ENCODE measurements around the gene HUNK. TPM values are rescaled to one million over a fixed set of nuclear protein-coding genes. Genes with fewer than 3 reads are reported as not detected.

The HUNK gene
- total RNA-seq, 1 donor from 2014 or later = 12.2 TPM

GRCh38 chr21:31897311-31897710, 24.5 kb downstream of the HUNK start:
- Mint-ChIP-seq H3K4me1 (ENCODE audit: low read depth, unreplicated experiment) (peaks cover 10% of the 10 kb centered on the region), H3K27me3 (ENCODE audit: unreplicated experiment) (no peaks in the 10 kb centered on the region)
- DNase-seq = no peak

DNA sequence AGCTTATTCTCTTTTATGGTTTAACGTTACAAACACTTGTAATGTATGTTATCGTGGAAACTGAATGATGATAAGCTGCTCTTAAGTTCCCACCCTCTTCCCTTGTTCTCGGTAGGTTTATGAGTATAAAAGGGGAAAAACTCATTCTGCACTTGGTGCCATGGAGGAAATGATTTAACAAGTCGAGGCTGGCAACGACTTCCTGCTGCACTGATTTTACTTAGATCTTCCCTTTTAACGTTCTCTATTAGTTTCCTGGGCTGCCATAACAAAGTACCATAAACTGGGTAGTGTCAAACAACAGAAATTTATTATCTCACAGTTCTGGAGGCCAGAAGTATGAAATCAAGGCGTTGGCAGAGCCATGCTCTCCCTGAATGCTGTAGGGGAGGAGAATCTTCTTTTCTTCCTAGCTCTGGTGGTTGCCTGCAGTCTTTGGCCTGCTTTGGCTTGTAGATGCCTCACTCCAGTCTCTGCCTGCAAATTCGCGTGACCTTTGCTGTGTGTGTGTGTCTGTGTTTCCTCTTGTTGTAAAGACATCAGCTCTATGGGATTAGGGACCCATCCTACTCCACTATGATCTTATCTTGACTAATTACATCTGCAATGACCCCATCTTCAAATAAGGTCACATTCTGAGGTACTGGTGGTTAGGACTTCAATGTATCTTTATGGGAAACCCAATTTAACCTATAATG, 26.3 kb downstream of the HUNK start:
- DNase-seq = no peak
- Mint-ChIP-seq H3K4me1 (ENCODE audit: low read depth, unreplicated experiment) (peaks cover 9% of the 10 kb centered on the region), H3K4me3 (ENCODE audit: unreplicated experiment) (no peak overlapping the region), H3K27ac (ENCODE audit: unreplicated experiment) (no peak overlapping the region), H3K27me3 (ENCODE audit: unreplicated experiment) (no peaks in the 10 kb centered on the region), H3K9me3 (ENCODE audit: unreplicated experiment) (no peaks in the 10 kb centered on the region), H3K36me3 (ENCODE audit: unreplicated experiment) (no peaks in the 10 kb centered on the region)
- TF ChIP-seq CTCF (IDR thresholded peaks at IDR 0.05; ENCODE audit: partially characterized antibody, unreplicated experiment) = no peak

More at GRCh38 chr21:31897311-31897710, 24.5 kb downstream of the HUNK start:
- no peak overlapping the region for H3K27ac Mint-ChIP-seq (ENCODE audit: unreplicated experiment)
- no peaks in the 10 kb centered on the region for H3K9me3 Mint-ChIP-seq (ENCODE audit: unreplicated experiment)
- no peak overlapping the region for H3K4me3 Mint-ChIP-seq (ENCODE audit: unreplicated experiment)
- no peak for TF ChIP-seq CTCF (IDR thresholded peaks at IDR 0.05; ENCODE audit: partially characterized antibody, unreplicated experiment)
- H3K36me3 Mint-ChIP-seq (ENCODE audit: unreplicated experiment) = no peaks in the 10 kb centered on the region

DNA sequence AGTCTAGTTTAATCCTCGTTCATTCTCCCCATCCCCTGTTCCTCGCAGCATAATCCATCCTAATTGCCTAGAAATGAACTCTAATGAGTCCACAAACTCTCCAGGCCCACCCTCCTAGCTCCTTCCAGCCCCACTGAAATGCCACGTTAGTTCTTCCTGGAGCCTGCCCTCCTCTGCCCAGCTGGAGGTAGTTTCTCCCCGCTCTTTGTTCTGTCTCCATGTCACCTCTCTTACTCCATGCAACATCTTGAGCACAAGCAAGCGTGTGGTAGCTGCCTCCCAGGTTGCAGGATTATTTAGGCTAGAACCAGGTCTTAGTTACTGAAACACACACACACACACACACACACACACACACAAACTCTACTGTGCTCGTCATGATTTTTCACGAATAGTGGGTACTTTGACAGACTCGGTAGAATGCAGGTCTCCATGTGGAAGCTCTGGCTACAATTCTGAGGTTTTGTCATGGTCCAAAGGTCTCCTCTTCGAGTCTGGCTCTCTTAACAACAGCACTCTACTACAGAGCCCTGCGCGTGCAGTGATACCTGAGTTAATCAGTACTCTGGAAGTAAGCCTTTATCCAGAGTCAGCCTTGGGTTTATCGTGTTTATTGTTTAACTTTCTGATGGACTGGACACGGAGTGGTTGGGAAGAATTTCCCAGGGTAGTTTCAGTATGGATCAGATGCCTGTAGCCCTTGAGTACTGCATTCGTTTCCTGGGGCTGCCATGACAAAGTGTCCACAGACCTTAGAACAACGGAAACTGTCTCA, 27.5 kb downstream of the HUNK start:
- Mint-ChIP-seq H3K27me3 (ENCODE audit: unreplicated experiment) (no peaks in the 10 kb centered on the region), H3K9me3 (ENCODE audit: unreplicated experiment) (no peaks in the 10 kb centered on the region), H3K36me3 (ENCODE audit: unreplicated experiment) (no peaks in the 10 kb centered on the region), H3K27ac (ENCODE audit: unreplicated experiment) (no peak overlapping the region), H3K4me1 (ENCODE audit: low read depth, unreplicated experiment) (peaks cover 4% of the 10 kb centered on the region), H3K4me3 (ENCODE audit: unreplicated experiment) (no peak overlapping the region)
- no peak for DNase-seq
- no peak for TF ChIP-seq CTCF (IDR thresholded peaks at IDR 0.05; ENCODE audit: partially characterized antibody, unreplicated experiment)

- Mint-ChIP-seq H3K27ac (ENCODE audit: unreplicated experiment) (no peak overlapping the region), H3K4me3 (ENCODE audit: unreplicated experiment) (no peak overlapping the region), H3K36me3 (ENCODE audit: unreplicated experiment) (no peaks in the 10 kb centered on the region), H3K9me3 (ENCODE audit: unreplicated experiment) (no peaks in the 10 kb centered on the region), H3K27me3 (ENCODE audit: unreplicated experiment) (no peaks in the 10 kb centered on the region), H3K4me1 (ENCODE audit: low read depth, unreplicated experiment) (peaks cover 3% of the 10 kb centered on the region)
- no peak for DNase-seq
- TF ChIP-seq CTCF (IDR thresholded peaks at IDR 0.05; ENCODE audit: partially characterized antibody, unreplicated experiment) = no peak
Measured at GRCh38 chr21:31901315-31901714, 28.5 kb downstream of the HUNK start.

DNA sequence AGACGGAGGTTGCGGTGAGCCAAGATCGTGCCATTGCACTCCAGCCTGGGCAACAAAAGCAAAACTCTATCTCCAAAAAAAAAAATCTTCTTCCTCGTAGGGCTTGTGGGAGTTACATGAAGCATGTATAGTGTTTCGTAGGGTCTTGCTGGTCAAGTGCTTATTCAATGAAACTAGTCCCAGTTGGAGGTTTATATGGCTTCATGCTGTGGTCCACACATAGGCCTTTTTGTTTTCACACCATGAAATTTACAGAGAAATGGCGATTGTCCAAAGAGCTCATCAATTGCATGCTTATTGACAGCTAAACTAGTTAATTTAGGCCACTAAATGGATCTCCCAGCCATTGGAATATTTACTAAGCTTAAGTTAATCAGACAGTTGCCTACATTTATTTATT, 29.6 kb downstream of the HUNK start:
- no peak overlapping the region for H3K4me3 Mint-ChIP-seq (ENCODE audit: unreplicated experiment)
- H3K36me3 Mint-ChIP-seq (ENCODE audit: unreplicated experiment) = no peaks in the 10 kb centered on the region
- H3K4me1 Mint-ChIP-seq (ENCODE audit: low read depth, unreplicated experiment) = peaks cover 3% of the 10 kb centered on the region

More for the DNA sequence above, 29.6 kb downstream of the HUNK start:
- DNase-seq = no peak
- Mint-ChIP-seq H3K27ac (ENCODE audit: unreplicated experiment) (no peak overlapping the region), H3K27me3 (ENCODE audit: unreplicated experiment) (no peaks in the 10 kb centered on the region), H3K9me3 (ENCODE audit: unreplicated experiment) (no peaks in the 10 kb centered on the region)
- TF ChIP-seq CTCF (IDR thresholded peaks at IDR 0.05; ENCODE audit: partially characterized antibody, unreplicated experiment) = no peak
